ENCODE results near the gene CDH4.

- TF ChIP-seq CTCF (optimal IDR thresholded peaks at IDR 0.05 in 1 of 3, IDR thresholded peaks at IDR 0.05 in 1 of 3, conservative IDR thresholded peaks at IDR 0.05 in 1 of 3; ENCODE audit: extremely low read depth in 1 of 3, insufficient read depth in 2 of 3, low read length in 3 of 3): no peak
- no peak for TF ChIP-seq EZH2 (IDR thresholded peaks at IDR 0.05; ENCODE audit: low read length)
These were observed 29.3 kb downstream of the CDH4 start for GRCh38 chr20:61281286-61281795.

All from keratinocyte (primary cell).